Colonic mucosa (tissue), 4 donors: ENCODE measurements around the gene NRG3. TPM values are rescaled to one million over a fixed set of nuclear protein-coding genes. Genes with fewer than 3 reads are reported as not detected.

Source experiments
- DNase-seq: peaks from one replicate; pipeline ENCODE4 v3.0.0-alpha.2; 2020
- H3K27ac ChIP-seq: fragments of 200-600 bp; one replicate; pipeline ENCODE4 v1.8.0; 2021
- H3K27me3 ChIP-seq: fragments of 200-600 bp; one replicate; pipeline ENCODE4 v1.8.0; 2021
- H3K36me3 ChIP-seq: fragments of 200-600 bp; one replicate; pipeline ENCODE4 v1.8.0; 2021
- H3K4me1 ChIP-seq: fragments of 200-600 bp; one replicate; pipeline ENCODE4 v1.8.0; 2021; ENCODE audit warnings: mild to moderate bottlenecking
- H3K4me3 ChIP-seq: fragments of 200-600 bp; one replicate; pipeline ENCODE4 v1.8.0; 2021
- H3K9ac ChIP-seq, 2 donors: one replicate each; pipeline ENCODE4 v1.7.0; 2013; ENCODE audit warnings: control low read depth in 2 of 2, low read depth in 2 of 2, low read length in 2 of 2
- H3K9me3 ChIP-seq: fragments of 200-600 bp; one replicate; pipeline ENCODE4 v1.8.0; 2021
- intact Hi-C: fragments of 100-400 bp; cut with DNase I; formaldehyde crosslinking; loops from one replicate; pipeline ENCODE4 v1.14.1; 2022
- total RNA-seq, 2 donors: library from RNA; stranded (reverse); fragmentation: NEBNext Ultra II Directional in 1 of 2; extraction: Animal tissue kit (Norgen Biotek cat#: 25700) in 1 of 2; gene quantifications; one replicate each; pipeline ENCODE4 v1.2.1, GENCODE V29; 2021
- TF ChIP-seq, protein P1 (sequence below): fragments of 200-600 bp; IDR thresholded peaks from one replicate; pipeline ENCODE4 v1.8.0; 2022; ENCODE audit warnings: antibody characterized with exemption, mild to moderate bottlenecking
- donor health status: healthy.
- donor health status: DM: no; HTN: no; CAD: no.
- donor health status: DM: no; HTN: no; CAD: no.

NRG3 gene
- total RNA-seq, 2 donors from 2014 or later: 0.24 TPM; not detected in 1

GRCh38 chr10:81873932-81874816 is 820 bp upstream of the NRG3 start:
- Histone ChIP-seq H3K27me3 (peaks cover 33% of the 10 kb centered on the region), H3K36me3 (no peaks in the 10 kb centered on the region), H3K27ac (no peak overlapping the region), H3K9me3 (no peaks in the 10 kb centered on the region), H3K4me1 (no peaks in the 10 kb centered on the region), H3K9ac (no peak overlapping the region), H3K4me3 (peak overlapping the region; percentile 13)
- TF ChIP-seq, protein P1, sequence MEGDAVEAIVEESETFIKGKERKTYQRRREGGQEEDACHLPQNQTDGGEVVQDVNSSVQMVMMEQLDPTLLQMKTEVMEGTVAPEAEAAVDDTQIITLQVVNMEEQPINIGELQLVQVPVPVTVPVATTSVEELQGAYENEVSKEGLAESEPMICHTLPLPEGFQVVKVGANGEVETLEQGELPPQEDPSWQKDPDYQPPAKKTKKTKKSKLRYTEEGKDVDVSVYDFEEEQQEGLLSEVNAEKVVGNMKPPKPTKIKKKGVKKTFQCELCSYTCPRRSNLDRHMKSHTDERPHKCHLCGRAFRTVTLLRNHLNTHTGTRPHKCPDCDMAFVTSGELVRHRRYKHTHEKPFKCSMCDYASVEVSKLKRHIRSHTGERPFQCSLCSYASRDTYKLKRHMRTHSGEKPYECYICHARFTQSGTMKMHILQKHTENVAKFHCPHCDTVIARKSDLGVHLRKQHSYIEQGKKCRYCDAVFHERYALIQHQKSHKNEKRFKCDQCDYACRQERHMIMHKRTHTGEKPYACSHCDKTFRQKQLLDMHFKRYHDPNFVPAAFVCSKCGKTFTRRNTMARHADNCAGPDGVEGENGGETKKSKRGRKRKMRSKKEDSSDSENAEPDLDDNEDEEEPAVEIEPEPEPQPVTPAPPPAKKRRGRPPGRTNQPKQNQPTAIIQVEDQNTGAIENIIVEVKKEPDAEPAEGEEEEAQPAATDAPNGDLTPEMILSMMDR: no peak
- intact Hi-C loops: no loop called here
- DNase-seq: peak; percentile 20

- Histone ChIP-seq H3K9me3 (no peaks in the 10 kb centered on the region), H3K36me3 (no peaks in the 10 kb centered on the region), H3K4me1 (no peaks in the 10 kb centered on the region), H3K27me3 (peaks cover 33% of the 10 kb centered on the region), H3K4me3 (no peak overlapping the region), H3K27ac (no peak overlapping the region), H3K9ac (no peak overlapping the region)
- TF ChIP-seq, protein P1: no peak
- no peak for DNase-seq
- intact Hi-C loops: no loop called here
Observed at GRCh38 chr10:81875467-81876252, 666 bp downstream of the NRG3 start.

- H3K27ac ChIP-seq: no peak overlapping the region
- H3K4me1 ChIP-seq: no peaks in the 10 kb centered on the region
- no peaks in the 10 kb centered on the region for H3K36me3 ChIP-seq
- intact Hi-C loops: no loop called here
- TF ChIP-seq, protein P1: no peak
- no peak overlapping the region for H3K4me3 ChIP-seq
- H3K9ac ChIP-seq: no peak overlapping the region
- no peak for DNase-seq
- peaks cover 33% of the 10 kb centered on the region for H3K27me3 ChIP-seq
- no peaks in the 10 kb centered on the region for H3K9me3 ChIP-seq
Observed at GRCh38 chr10:81876253-81877077, 1.5 kb downstream of the NRG3 start.

DNA sequence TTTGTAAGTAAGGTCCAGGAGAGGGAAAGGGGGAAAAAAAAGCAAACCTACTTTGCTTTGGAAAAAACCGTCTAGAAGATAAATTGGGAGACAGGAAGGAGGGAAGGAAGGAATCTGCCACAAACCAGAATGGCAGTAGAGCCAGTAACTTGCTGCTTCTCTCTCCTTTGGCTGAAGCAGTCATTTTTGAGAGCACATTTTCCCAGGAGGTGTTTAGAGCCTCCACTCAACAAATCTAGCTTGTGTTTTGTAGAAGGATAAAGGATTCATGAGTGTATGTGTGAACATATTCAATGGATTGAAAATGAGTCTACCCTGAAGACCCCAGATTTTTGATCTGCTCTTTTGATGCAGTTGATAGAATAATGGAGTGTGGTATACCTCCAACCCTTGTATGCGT is 2.6 kb downstream of the NRG3 start:
- H3K9me3 ChIP-seq: no peaks in the 10 kb centered on the region
- no peak overlapping the region for H3K9ac ChIP-seq
- no peaks in the 10 kb centered on the region for H3K4me1 ChIP-seq
- no peak overlapping the region for H3K4me3 ChIP-seq
- H3K27me3 ChIP-seq: peaks cover 33% of the 10 kb centered on the region
- intact Hi-C loops: no loop called here
- TF ChIP-seq, protein P1: no peak
- no peak overlapping the region for H3K27ac ChIP-seq
- no peaks in the 10 kb centered on the region for H3K36me3 ChIP-seq
- no peak for DNase-seq

- TF ChIP-seq, protein P1: no peak
- intact Hi-C loops: no loop called here
- Histone ChIP-seq H3K9ac (no peak overlapping the region), H3K9me3 (no peaks in the 10 kb centered on the region), H3K4me3 (no peak overlapping the region), H3K4me1 (no peaks in the 10 kb centered on the region), H3K27ac (no peak overlapping the region), H3K27me3 (peaks cover 1% of the 10 kb centered on the region), H3K36me3 (no peaks in the 10 kb centered on the region)
- DNase-seq: no peak
Observed at GRCh38 chr10:81882011-81882410, 7.0 kb downstream of the NRG3 start.
